HepG2 (cell line): ENCODE measurements around the gene ABI2.

Experiments used
- ATF7-NPFF ChIP-seq: sonication (generic); formaldehyde crosslinking; IDR thresholded peaks from 2 replicates; pipeline ENCODE4 v1.8.1; 2023; ENCODE audit warnings: mild to moderate bottlenecking, low read depth, missing genetic modification reagents, moderate library complexity
- CHCHD3 ChIP-seq: sonication (generic); formaldehyde crosslinking; IDR thresholded peaks from 2 replicates; pipeline ENCODE4 v1.8.0; 2022; ENCODE audit warnings: mild to moderate bottlenecking, missing genetic modification reagents, moderate library complexity
- ELF1 ChIP-seq: sonication (generic); formaldehyde crosslinking; IDR thresholded peaks from 2 replicates; pipeline ENCODE4 v1.4.0; 2020; ENCODE audit warnings: missing genetic modification reagents
- FOXK1 ChIP-seq: sonication (generic); formaldehyde crosslinking; IDR thresholded peaks from 2 replicates; pipeline ENCODE4 v1.4.0; 2020; ENCODE audit warnings: low read depth, missing genetic modification reagents, borderline replicate concordance
- FOXM1 ChIP-seq: sonication (generic); formaldehyde crosslinking; IDR thresholded peaks from 2 replicates; pipeline ENCODE4 v1.5.0; 2020; ENCODE audit warnings: missing genetic modification reagents
- GABPA ChIP-seq, 2 experiments: IDR thresholded peaks; 2 replicates each; pipeline ENCODE4 v1.6.1; 2011 to 2016; ENCODE audit warnings: low read depth in 2 of 2, low read length in 1 of 2, missing biosample characterization in 1 of 2, missing genetic modification characterization in 1 of 2
- KDM4B ChIP-seq: sonication (generic); formaldehyde crosslinking; IDR thresholded peaks from 2 replicates; pipeline ENCODE4 v1.4.0; 2020; ENCODE audit warnings: missing genetic modification reagents
- RFX5 ChIP-seq: IDR thresholded peaks from 2 replicates; pipeline ENCODE4 v1.6.1; 2011; ENCODE audit warnings: low read depth, low read length, improper control_type of control experiment
- SMC3 ChIP-seq: IDR thresholded peaks from 2 replicates; pipeline ENCODE4 v1.6.1; 2011; ENCODE audit warnings: low read length, improper control_type of control experiment
- SOX5 ChIP-seq: IDR thresholded peaks from 2 replicates; pipeline ENCODE4 v1.6.1; 2016; ENCODE audit warnings: borderline replicate concordance
- ZNF530 ChIP-seq: sonication (generic); formaldehyde crosslinking; IDR thresholded peaks from 2 replicates; pipeline ENCODE4 v1.5.0; 2020; ENCODE audit warnings: low read depth, mild to moderate bottlenecking, missing genetic modification reagents
- TF ChIP-seq, protein P1 (sequence below): sonication (generic); formaldehyde crosslinking; IDR thresholded peaks from 2 replicates; pipeline ENCODE4 v1.4.0; 2020; ENCODE audit warnings: missing genetic modification reagents
- TF ChIP-seq, protein P2 (sequence below): sonication (generic); formaldehyde crosslinking; IDR thresholded peaks from 2 replicates; pipeline ENCODE4 v1.4.0; 2020; ENCODE audit warnings: low read depth, mild to moderate bottlenecking, missing genetic modification reagents
- TF ChIP-seq, protein P3 (sequence below): sonication (generic); formaldehyde crosslinking; IDR thresholded peaks from 2 replicates; pipeline ENCODE4 v1.5.0; 2020; ENCODE audit warnings: mild to moderate bottlenecking, missing genetic modification reagents, moderate library complexity

DNA sequence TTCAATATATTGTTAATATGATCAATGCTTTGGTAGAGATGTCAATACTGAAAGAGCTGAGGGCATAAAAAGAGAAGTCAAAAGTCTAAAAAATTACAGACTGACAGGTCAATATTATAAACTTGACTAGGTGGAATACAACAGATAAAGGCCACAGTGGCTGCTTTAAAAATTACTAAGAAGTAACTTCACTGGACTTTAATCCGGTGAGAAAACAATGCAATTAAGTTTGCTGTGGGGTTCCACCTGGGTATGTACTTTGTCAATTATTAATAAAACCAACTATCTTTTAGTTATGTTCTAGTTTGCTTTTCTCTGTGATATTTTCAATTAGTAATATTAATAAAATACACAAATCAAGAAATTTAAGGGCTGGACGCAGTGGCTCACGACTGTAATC lies 162.2 kb downstream of the ABI2 start:
- TF ChIP-seq SMC3 (no peak), CHCHD3 (CRISPR knock-in tag) (no peak), RFX5 (no peak), ELF1 (CRISPR knock-in tag) (no peak), KDM4B (no peak), SOX5 (CRISPR knock-in tag) (0 out of 2 replicates have a peak, but pooled peaks have one; percentile 26), FOXK1 (CRISPR knock-in tag) (no peak), ZNF530 (CRISPR knock-in tag) (no peak), ATF7-NPFF (CRISPR knock-in tag) (no peak), FOXM1 (CRISPR knock-in tag) (no peak), GABPA (IDR thresholded peaks at IDR 0.05; ENCODE audit: low read depth, low read length) (no peak), GABPA (CRISPR knock-in tag; IDR thresholded peaks at IDR 0.05; ENCODE audit: low read depth) (no peak)
- TF ChIP-seq, protein P1, sequence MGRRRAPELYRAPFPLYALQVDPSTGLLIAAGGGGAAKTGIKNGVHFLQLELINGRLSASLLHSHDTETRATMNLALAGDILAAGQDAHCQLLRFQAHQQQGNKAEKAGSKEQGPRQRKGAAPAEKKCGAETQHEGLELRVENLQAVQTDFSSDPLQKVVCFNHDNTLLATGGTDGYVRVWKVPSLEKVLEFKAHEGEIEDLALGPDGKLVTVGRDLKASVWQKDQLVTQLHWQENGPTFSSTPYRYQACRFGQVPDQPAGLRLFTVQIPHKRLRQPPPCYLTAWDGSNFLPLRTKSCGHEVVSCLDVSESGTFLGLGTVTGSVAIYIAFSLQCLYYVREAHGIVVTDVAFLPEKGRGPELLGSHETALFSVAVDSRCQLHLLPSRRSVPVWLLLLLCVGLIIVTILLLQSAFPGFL (CRISPR knock-in tag), result no peak
- TF ChIP-seq, protein P2, sequence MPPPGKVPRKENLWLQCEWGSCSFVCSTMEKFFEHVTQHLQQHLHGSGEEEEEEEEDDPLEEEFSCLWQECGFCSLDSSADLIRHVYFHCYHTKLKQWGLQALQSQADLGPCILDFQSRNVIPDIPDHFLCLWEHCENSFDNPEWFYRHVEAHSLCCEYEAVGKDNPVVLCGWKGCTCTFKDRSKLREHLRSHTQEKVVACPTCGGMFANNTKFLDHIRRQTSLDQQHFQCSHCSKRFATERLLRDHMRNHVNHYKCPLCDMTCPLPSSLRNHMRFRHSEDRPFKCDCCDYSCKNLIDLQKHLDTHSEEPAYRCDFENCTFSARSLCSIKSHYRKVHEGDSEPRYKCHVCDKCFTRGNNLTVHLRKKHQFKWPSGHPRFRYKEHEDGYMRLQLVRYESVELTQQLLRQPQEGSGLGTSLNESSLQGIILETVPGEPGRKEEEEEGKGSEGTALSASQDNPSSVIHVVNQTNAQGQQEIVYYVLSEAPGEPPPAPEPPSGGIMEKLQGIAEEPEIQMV, result no peak
- TF ChIP-seq, protein P3, sequence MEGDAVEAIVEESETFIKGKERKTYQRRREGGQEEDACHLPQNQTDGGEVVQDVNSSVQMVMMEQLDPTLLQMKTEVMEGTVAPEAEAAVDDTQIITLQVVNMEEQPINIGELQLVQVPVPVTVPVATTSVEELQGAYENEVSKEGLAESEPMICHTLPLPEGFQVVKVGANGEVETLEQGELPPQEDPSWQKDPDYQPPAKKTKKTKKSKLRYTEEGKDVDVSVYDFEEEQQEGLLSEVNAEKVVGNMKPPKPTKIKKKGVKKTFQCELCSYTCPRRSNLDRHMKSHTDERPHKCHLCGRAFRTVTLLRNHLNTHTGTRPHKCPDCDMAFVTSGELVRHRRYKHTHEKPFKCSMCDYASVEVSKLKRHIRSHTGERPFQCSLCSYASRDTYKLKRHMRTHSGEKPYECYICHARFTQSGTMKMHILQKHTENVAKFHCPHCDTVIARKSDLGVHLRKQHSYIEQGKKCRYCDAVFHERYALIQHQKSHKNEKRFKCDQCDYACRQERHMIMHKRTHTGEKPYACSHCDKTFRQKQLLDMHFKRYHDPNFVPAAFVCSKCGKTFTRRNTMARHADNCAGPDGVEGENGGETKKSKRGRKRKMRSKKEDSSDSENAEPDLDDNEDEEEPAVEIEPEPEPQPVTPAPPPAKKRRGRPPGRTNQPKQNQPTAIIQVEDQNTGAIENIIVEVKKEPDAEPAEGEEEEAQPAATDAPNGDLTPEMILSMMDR, result no peak
